ENCODE results near the gene CTSC. TPM values are rescaled to one million over a fixed set of nuclear protein-coding genes. Genes with fewer than 3 reads are reported as not detected.

The CTSC gene
- total RNA-seq, 1 experiment from 2014 or later = 359 TPM

- Histone ChIP-seq H4K91ac (ENCODE audit: insufficient read length, low read depth, low read length) (no peak overlapping the region), H3K18ac (ENCODE audit: insufficient read length, low read depth, low read length) (no peak overlapping the region), H2BK120ac (ENCODE audit: low read depth, low read length, poor library complexity, severe bottlenecking) (no peak overlapping the region), H4K8ac (replicated peaks; ENCODE audit: insufficient read length, low read depth, low read length) (no peak overlapping the region), H3K27me3 (ENCODE audit: insufficient read depth, low read length) (no peaks in the 10 kb centered on the region), H3T11ph (ENCODE audit: low read length) (no peak overlapping the region), H2AK5ac (ENCODE audit: insufficient read length, low read length) (no peak overlapping the region), H3K4me1 (ENCODE audit: insufficient read depth, low read length) (peaks cover 3% of the 10 kb centered on the region; the same call in 1 of the 2 replicates), H2BK15ac (ENCODE audit: low read depth, low read length) (no peak overlapping the region), H3K9ac (ENCODE audit: extremely low read depth, insufficient read length, low read length) (no peak overlapping the region), H3K79me2 (ENCODE audit: insufficient read depth, low read length) (no peaks in the 10 kb centered on the region), H3K4me2 (ENCODE audit: insufficient read depth, insufficient read length, low read length) (no peak overlapping the region), H4K20me1 (ENCODE audit: control insufficient read depth, insufficient read depth, insufficient read length) (no peaks in the 10 kb centered on the region), H3K79me1 (ENCODE audit: insufficient read depth, low read depth, low read length, poor library complexity, severe bottlenecking) (no peaks in the 10 kb centered on the region), H3K9me3 (ENCODE audit: control insufficient read depth, low read depth, low read length) (no peaks in the 10 kb centered on the region), H2BK5ac (ENCODE audit: insufficient read length, low read length) (no peak overlapping the region), H2BK20ac (ENCODE audit: low read depth, low read length, poor library complexity, severe bottlenecking) (no peak overlapping the region), H3K27ac (ENCODE audit: insufficient read length, low read depth, low read length) (no peak overlapping the region), H2BK12ac (ENCODE audit: insufficient read length, low read depth, low read length) (no peak overlapping the region), H4K5ac (ENCODE audit: insufficient read length, low read depth, low read length) (no peak overlapping the region), H3K4ac (ENCODE audit: low read depth, low read length) (no peak overlapping the region), H3K56ac (ENCODE audit: insufficient read length, low read depth, low read length) (no peak overlapping the region), H3K14ac (ENCODE audit: insufficient read depth, low read length) (no peak overlapping the region), H3K23me2 (ENCODE audit: insufficient read length, low read depth, low read length, poor library complexity, severe bottlenecking) (no peaks in the 10 kb centered on the region), H2AFZ (ENCODE audit: low read length) (no peak overlapping the region), H3K23ac (ENCODE audit: insufficient read length, low read depth, low read length) (no peak overlapping the region)
- Mint-ChIP-seq H3K27ac (no peak overlapping the region), H3K9me3 (no peaks in the 10 kb centered on the region), H3K36me3 (ENCODE audit: insufficient read depth in 1 of 3, low read depth in 3 of 3) (no peaks in the 10 kb centered on the region), H3K27me3 (ENCODE audit: low read depth) (no peaks in the 10 kb centered on the region), H3K4me1 (peaks cover 14 to 18% of the 10 kb centered on the region in 2 experiments), H3K4me3 (no peak overlapping the region)
- WGBS (ENCODE audit: extremely low coverage, insufficient read length, low lambda C conversion rate) = no CpG with 5 or more reads among the region's 2 CpGs
- no peak for DNase-seq
- TF ChIP-seq, protein P1, sequence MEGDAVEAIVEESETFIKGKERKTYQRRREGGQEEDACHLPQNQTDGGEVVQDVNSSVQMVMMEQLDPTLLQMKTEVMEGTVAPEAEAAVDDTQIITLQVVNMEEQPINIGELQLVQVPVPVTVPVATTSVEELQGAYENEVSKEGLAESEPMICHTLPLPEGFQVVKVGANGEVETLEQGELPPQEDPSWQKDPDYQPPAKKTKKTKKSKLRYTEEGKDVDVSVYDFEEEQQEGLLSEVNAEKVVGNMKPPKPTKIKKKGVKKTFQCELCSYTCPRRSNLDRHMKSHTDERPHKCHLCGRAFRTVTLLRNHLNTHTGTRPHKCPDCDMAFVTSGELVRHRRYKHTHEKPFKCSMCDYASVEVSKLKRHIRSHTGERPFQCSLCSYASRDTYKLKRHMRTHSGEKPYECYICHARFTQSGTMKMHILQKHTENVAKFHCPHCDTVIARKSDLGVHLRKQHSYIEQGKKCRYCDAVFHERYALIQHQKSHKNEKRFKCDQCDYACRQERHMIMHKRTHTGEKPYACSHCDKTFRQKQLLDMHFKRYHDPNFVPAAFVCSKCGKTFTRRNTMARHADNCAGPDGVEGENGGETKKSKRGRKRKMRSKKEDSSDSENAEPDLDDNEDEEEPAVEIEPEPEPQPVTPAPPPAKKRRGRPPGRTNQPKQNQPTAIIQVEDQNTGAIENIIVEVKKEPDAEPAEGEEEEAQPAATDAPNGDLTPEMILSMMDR (conservative IDR thresholded peaks at IDR 0.05) = no peak
These were observed 20.5 kb upstream of the CTSC start for GRCh38 chr11:88358040-88358431.
